Fibroblast of mammary gland (primary cell): ENCODE measurements around the gene VPS72.

ENCODE experiments used
- DNase-seq: peaks from one replicate; pipeline ENCODE4 v3.0.0-alpha.2; 2010; ENCODE audit warnings: low read depth
- H3K4me3 ChIP-seq: 2 replicates; pipeline ENCODE4 v1.5.1; 2011; ENCODE audit warnings: low read depth, mild to moderate bottlenecking, low read length, moderate library complexity; ENCODE audit not compliant: control insufficient read depth
- TF ChIP-seq, protein P1 (sequence below): conservative IDR thresholded peaks from 2 replicates; pipeline ENCODE4 v1.5.1; 2011; ENCODE audit warnings: low read depth, low read length, inconsistent platforms; ENCODE audit not compliant: control insufficient read depth, insufficient read depth

Gene VPS72

DNA sequence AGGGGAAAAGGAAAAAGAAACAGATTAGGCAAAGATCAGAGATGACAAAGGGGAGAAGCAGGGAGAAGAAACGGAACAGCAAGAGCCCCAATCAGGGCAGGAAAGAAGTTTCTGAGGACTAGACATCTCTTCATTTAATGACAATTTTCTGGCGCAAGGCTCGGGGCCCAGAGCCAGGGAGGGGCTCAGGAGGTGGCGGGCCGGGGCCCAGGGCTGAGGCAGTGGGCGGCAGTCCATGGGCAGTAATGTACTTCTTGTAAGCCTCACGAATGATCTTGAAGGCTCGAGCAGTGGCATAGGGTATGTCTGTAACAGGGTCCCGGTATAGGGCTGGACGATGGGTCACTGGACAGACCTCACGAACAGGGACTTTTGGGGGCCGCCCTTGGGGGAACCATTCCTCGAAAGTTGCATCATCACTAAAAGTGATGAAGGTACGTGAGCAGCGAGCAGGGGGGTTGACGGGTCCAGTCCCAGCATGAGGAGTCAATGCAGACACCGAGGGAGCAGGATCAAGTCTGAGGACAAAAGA is 13.4 kb downstream of the VPS72 start:
- TF ChIP-seq, protein P1, sequence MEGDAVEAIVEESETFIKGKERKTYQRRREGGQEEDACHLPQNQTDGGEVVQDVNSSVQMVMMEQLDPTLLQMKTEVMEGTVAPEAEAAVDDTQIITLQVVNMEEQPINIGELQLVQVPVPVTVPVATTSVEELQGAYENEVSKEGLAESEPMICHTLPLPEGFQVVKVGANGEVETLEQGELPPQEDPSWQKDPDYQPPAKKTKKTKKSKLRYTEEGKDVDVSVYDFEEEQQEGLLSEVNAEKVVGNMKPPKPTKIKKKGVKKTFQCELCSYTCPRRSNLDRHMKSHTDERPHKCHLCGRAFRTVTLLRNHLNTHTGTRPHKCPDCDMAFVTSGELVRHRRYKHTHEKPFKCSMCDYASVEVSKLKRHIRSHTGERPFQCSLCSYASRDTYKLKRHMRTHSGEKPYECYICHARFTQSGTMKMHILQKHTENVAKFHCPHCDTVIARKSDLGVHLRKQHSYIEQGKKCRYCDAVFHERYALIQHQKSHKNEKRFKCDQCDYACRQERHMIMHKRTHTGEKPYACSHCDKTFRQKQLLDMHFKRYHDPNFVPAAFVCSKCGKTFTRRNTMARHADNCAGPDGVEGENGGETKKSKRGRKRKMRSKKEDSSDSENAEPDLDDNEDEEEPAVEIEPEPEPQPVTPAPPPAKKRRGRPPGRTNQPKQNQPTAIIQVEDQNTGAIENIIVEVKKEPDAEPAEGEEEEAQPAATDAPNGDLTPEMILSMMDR, result no peak
- no peak for DNase-seq
- H3K4me3 ChIP-seq, result no peak overlapping the region

DNA sequence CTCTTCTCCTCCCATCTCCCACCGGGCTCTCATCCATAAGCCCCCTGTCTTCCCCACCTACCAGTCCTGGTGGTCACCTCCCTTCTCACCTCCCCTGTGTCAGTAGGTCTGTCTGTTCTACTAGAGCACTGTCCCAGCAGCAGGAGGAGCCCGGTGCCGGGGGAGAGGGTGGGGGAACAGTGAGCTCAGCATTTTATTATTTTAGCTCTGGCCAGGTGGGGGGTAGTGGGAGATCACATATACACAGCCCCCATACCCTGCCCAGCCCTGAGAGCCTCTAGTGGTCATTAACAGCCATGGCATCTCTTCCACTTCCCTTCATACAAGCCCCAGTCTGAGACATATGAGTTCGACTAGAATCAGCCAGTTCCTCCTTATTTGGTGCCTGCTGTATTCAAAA is 14.1 kb downstream of the VPS72 start, which contains the start of gene TMOD4:
TSS of gene TMOD4 (minus strand) at position 119 of the 400 bp plus-strand sequence. CDS start 1,106 bp downstream, outside the sequence.
- H3K4me3 ChIP-seq, result no peak within 1 kb of the TSS
- DNase-seq, result peak; percentile 31
- TF ChIP-seq, protein P1, result peak; percentile 55

DNA sequence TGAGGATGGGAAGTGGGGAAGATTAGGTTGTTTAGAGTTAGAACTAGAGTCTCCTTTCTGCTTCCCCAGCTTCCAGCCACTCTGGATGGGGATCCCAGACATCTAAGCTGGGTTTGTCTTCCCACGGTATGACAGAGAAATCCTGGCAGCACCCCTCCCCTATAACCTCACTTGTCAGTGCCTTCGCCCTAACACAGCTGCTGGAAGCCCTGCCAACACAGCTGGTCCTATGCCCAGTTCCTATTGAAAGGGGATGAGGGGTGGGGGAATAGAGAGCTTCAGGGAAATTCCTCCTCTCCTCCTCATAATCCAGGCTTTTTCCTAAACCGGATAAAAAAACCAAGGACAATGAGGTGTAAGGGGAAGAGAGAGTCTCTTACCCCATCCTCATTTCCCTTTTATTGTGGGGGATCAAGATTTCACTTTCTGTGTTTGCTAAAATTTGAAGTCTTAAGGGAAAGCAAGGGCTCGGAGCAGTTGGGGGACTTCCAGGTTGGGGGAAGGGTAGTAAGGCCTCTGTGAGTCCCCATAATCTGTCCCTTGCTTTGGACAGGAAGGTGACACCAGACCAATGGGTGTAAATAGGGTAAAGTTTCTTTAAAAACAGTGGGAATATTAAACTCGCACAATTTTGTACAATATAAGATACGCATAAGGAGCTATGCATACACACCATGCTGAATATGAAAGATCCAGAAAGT is 14.8 kb downstream of the VPS72 start:
- H3K4me3 ChIP-seq, result no peak overlapping the region
- TF ChIP-seq, protein P1, result no peak
- DNase-seq, result peak; percentile 33

DNA sequence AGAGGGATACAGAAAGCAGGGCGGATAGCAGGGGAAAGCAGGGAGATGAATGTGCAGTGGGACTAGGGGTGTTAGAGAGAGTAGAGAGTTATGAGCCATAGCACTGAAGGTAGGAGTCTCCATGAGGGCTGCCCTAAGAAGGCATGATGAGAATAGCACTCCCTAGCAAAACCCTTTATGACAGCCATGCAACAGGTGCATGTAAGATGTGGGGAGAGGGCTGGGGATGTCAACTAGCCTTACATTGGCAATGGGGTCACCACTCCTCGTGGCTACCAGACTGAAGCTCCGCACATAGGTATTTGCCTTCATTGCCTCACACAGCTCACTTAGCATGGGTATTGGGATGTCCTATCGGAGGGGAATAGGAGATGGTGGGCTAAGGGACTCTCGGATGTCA is 18.8 kb downstream of the VPS72 start:
- no peak for DNase-seq
- no peak overlapping the region for H3K4me3 ChIP-seq
- TF ChIP-seq, protein P1, result no peak

DNA sequence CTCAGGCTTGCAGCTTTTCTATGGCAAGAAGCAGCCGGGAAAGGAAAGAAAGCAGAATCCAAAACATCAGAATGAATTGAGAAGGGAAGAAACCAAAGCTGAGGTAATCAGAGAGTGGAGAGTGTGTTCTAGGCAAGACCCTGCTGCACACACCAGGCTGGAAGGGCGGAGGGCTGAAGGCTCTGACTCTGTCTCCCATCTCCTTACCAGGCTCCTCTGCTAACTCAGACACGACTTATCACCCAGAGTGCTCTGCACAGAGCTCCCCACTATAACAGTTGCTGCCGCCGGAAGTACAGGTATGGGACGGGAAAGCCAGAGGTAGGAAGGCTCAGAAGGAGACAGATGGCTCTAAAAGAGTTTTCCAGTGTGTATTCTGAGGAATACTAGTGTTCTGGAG is 22.9 kb downstream of the VPS72 start:
- H3K4me3 ChIP-seq, result peak overlapping the region; percentile 99
- no peak for DNase-seq
- TF ChIP-seq, protein P1, result no peak

DNA sequence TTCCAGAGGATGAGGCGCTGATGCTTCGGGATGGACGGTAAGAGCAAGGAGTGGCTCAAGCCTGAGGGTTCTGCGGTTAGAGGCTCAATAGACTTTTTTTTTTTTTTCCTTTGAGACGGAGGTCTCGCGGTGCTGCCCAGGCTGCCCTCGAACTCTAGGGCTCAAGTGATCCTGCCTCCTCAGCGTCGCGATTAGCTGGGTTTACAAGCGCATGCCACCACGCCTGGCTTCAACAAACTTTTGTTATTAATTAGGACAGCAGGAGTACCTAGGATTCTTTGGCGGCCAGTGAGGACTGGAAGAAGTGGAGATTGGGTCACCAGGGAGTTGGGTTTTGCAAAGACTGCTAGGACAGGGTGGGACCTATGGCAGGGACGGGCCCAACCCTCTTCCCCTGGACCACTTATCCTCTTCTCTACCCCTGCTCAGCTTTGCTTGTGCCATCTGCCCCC is 23.5 kb downstream of the VPS72 start:
- H3K4me3 ChIP-seq, result peak overlapping the region; percentile 99
- peak; percentile 72 for DNase-seq
- TF ChIP-seq, protein P1, result no peak
